Left colon (tissue), 2 donors: Measurements from ENCODE around the gene NCOA4. TPM values are rescaled to one million over a fixed set of nuclear protein-coding genes. Genes with fewer than 3 reads are reported as not detected.
A peak's percentile ranks its signal among the peaks of the same experiment; 100 is the strongest.
"Not testable (repeated sequence)": the region's sequence is repeated elsewhere in the genome, so short reads cannot be mapped to it uniquely, and the experiment has no call there.

Source experiments
- ATAC-seq: fragments of 200-7000 bp; cut with Tn5 transposase; one replicate; pipeline ENCODE4 v1.9.1; 2020; ENCODE audit warnings: mild to moderate bottlenecking, moderate library complexity
- DNase-seq, 2 donors: peaks; one replicate each; pipeline ENCODE4 v3.0.0-alpha.2; 2020
- intact Hi-C, 2 donors: fragments of 100-400 bp; cut with DNase I in 1 of 2; cut with micrococcal nuclease in 1 of 2; formaldehyde crosslinking; loops; one replicate each; pipeline versions ENCODE4 v1.11.2 to v1.14.0; 2022; cut with DNase I, micrococcal nuclease
- total RNA-seq, 2 donors: library from RNA; stranded (reverse); fragmentation: NEBNext Ultra II Directional; extraction: Animal tissue kit (Norgen Biotek cat#: 25700); gene quantifications; one replicate each; pipeline ENCODE4 v1.2.1, GENCODE V29; 2021
- donor health status: DM: no; HTN: no; CAD: no.
- donor health status: DM: yes; HTN: yes; CAD: no.

Gene NCOA4
- total RNA-seq, 2 donors from 2014 or later, result 172 to 204 TPM

GRCh38 chr10:46002189-46002687 lies 28.2 kb downstream of the NCOA4 start:
- peak; percentile 14 for ATAC-seq
- DNase-seq, intact Hi-C loops: not testable (repeated sequence)

GRCh38 chr10:46001187-46001756 lies 29.2 kb downstream of the NCOA4 start:
- DNase-seq (no peak), ATAC-seq (no peak)
- intact Hi-C loops, result no loop called here

GRCh38 chr10:46000538-46000937 lies 29.9 kb downstream of the NCOA4 start:
- DNase-seq (no peak), ATAC-seq (no peak)
- intact Hi-C loops, result no loop called here

GRCh38 chr10:45999955-46000354 lies 30.5 kb downstream of the NCOA4 start:
- intact Hi-C loops, ATAC-seq, DNase-seq: not testable (repeated sequence)

- ATAC-seq (peak; percentile 20), DNase-seq (no peak)
- intact Hi-C loops, result no loop called here
These were observed 32.2 kb downstream of the NCOA4 start for GRCh38 chr10:45997994-45998763.

GRCh38 chr10:45997557-45997956 lies 32.9 kb downstream of the NCOA4 start:
- ATAC-seq (no peak), DNase-seq (no peak)
- intact Hi-C loops, result no loop called here

- DNase-seq, ATAC-seq, intact Hi-C loops: not testable (repeated sequence)
These were observed 44.8 kb downstream of the NCOA4 start for GRCh38 chr10:45985590-45985989.

- ATAC-seq, DNase-seq, intact Hi-C loops: not testable (repeated sequence)
These were observed 46.0 kb downstream of the NCOA4 start for GRCh38 chr10:45984473-45984872.

- DNase-seq (peak in 1 of 2 donors; percentile 41), ATAC-seq (peak; percentile 84)
- intact Hi-C loops, result not testable (repeated sequence)
These were observed 46.8 kb downstream of the NCOA4 start for GRCh38 chr10:45983538-45984186.

- DNase-seq, ATAC-seq, intact Hi-C loops: not testable (repeated sequence)
These were observed 49.1 kb downstream of the NCOA4 start for GRCh38 chr10:45981367-45981766.

- intact Hi-C loops, DNase-seq, ATAC-seq: not testable (repeated sequence)
These were observed 51.9 kb downstream of the NCOA4 start for GRCh38 chr10:45978554-45978953.

- intact Hi-C loops, ATAC-seq, DNase-seq: not testable (repeated sequence)
These were observed 56.4 kb downstream of the NCOA4 start for GRCh38 chr10:45974041-45974440.

GRCh38 chr10:45972813-45973169 lies 57.6 kb downstream of the NCOA4 start:
- peak; percentile 20 for ATAC-seq
- intact Hi-C loops, DNase-seq: not testable (repeated sequence)

- intact Hi-C loops, result not testable (repeated sequence)
- ATAC-seq (peak; percentile 94), DNase-seq (peak; percentile 82 to 89)
These were observed 58.2 kb downstream of the NCOA4 start, which contains the start of gene TIMM23 for GRCh38 chr10:45972106-45972812. Gene TIMM23 (plus strand): TSS chr10:45972489. CDS start chr10:45972625, 136 bp downstream.

GRCh38 chr10:45971742-45972105 lies 58.7 kb downstream of the NCOA4 start:
- intact Hi-C loops, result not testable (repeated sequence)
- peak; percentile 58 for ATAC-seq
- DNase-seq, result peak in 1 of 2 donors; percentile 21

GRCh38 chr10:45971019-45971418 lies 59.4 kb downstream of the NCOA4 start:
- peak; percentile 33 for ATAC-seq
- intact Hi-C loops, result not testable (repeated sequence)
- peak in 1 of 2 donors; percentile 17 for DNase-seq

GRCh38 chr10:45962686-45963452 lies 67.6 kb downstream of the NCOA4 start:
- DNase-seq, intact Hi-C loops, ATAC-seq: not testable (repeated sequence)

GRCh38 chr10:45957928-45958327 lies 72.5 kb downstream of the NCOA4 start:
- ATAC-seq, DNase-seq, intact Hi-C loops: not testable (repeated sequence)
